Femur (tissue), 1 donor: ENCODE measurements around the gene ABCA4.

Experiments used
- DNase-seq: peaks from one replicate; pipeline ENCODE4 v3.0.0-alpha.2; 2017

ABCA4 gene

DNA sequence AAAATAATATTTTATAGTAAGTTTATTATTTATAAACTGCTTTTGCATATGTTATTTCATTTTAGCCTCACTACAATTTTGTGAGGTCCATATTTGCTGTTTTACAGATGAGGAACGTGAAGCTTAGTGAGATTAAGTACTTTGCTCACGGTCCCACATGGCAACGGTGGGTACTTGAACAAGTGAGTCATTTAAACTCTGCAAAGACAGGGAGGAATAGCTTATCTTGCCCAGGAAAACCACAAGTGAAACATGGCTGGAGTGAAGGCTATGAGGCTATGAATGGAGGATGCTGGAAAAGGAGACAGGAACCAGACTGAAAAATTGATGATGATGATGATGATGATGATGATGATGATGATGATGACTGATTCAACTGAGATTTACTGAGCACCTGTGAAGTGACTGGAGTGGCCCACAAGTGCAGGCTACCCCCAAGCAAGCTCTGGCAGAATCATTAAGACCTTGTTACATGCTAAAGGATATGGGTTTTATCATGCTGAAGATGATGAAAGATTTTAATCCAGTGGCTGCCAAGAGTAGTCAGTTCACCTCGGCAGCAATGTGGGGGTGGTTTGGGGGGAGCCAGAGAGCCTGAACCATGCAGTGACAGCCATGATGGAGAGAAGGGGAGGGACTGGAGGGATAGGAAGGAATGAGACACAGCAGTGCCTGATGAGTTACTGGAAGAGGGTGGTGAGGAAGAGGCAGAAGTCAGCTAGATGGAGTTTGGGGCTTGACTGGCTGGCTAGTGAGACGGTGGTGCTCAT is 1.4 kb upstream of the ABCA4 start:
- no peak for DNase-seq

DNA sequence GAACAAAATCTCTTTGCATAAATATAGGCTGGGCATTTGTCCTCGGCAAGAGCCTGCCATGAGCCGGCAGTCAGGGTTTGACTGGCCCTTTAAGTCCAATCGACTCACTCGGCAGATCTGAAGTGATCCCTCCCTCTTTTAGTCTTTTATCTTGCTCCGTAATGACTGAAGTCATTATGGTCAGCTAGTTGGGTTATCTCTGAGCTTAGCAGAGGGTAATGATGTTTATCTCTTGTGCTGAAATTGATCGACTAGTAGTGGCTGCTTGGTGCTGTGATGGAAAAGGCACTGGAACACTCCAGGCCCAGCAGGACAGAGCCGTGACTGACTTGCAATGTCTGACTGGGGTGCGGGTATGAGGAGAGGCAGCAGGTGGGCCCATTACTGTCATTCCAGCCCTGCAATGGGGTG is 468 bp upstream of the ABCA4 start:
- DNase-seq, result no peak

DNA sequence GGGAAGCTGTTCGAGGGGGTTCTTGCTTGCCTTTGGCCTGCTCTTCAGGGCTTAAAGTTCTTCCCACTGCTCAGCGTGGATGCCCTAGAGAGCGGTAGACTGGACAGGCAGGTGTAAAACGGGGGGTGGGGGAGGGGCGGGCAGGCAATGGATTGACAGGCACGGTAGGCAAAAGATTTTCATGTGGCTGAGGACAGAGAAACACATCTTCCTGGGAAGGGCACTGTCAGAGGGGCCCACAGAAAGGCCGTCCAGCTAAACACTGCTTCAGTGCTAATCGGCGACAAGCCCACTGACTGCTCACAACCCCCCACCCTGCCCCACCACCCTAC is 412 bp downstream of the ABCA4 start:
- no peak for DNase-seq

DNA sequence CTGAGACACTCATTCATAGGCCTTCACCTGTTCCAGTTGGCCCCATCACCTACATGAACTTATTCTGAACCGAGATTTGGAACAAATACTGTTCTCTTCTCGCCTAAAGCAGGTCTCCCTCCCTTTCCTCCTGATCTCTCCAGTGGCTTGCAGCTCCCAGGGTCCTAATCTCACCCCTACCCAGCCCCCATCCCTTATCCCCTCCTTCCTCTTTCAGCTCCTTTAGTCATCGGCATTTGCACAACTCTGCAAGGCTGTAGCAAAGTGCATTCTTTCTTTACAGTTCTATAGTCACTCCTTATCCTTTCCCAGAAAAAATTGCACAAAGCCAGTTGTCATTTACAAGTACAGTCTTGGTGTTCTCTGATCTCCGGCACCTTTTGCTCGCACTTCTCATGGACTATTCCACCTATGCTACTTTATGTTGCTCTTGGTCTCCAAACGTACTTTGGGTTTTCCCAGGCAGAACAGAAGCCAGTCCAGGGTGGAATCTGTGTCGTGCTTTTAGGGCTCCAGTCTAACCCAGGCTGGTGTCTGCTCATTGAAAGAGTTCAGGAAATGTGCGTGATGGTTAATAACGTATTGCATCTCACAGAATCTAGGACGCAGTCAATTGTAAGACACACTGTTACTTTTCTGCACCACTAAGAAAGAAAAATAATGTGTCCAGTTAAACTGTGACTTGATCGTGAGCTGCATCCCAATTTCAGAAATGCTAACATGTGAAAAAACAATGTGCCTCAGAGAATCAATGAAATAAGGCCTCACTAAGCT is 965 bp downstream of the ABCA4 start:
- DNase-seq, result no peak

DNA sequence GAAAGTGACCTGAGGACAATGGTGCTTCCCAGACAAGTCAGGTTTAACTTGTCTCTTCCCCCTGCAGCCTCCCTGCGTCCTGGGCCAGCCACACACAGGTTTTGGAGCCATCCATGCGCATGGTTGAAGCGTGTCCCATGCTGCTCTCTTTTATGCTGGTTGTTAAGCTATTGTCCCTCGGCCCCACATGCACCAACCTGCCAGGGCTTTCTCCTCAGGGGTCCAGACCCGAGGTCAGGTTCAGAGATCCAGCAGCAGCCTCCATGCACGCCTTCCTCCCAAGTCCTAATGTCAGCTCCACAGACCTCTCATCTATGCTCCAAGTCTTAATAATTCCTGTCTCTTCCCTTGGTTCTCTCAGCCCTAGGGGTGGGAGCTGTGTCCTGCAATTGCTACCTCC is 1.6 kb downstream of the ABCA4 start:
- DNase-seq, result no peak

DNA sequence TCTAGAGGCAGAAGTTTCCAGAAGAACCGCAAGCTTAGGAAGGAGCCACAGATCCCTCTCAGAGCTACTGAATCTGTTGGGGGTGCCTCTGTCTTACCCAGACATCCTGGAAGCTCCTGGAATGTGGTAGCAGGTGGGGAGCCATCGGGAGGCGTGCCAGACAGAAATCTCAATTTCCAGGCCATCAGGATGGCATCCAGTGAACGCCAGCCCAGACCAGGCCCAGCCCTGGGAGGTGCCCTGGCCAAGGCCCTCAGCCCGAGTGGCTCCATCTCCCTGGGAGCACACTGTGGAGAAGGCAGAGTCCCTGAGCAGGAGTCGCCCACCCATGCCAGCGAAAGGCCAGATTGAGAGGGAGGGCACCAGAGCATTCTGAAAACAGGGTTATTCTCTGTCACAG is 2.5 kb downstream of the ABCA4 start:
- no peak for DNase-seq

DNA sequence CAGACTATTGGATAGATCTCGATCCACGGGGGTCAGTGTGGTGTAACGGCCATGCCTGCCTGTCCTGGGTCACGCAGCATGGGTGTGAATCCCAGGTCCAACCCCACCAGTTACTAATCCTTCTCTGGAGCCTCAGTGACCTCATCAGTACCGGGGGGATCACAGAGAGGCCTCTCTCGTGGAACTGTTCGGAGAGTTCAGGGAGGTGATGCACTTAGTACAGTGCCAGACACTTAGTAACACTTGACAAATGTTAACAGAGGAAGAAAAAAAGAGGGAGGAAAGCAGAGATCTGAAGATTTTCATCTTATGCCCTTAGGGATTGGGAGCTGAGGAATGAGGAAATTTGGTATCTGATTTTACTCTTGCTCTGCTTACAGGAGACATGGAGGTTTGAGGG is 2.9 kb downstream of the ABCA4 start:
- no peak for DNase-seq

DNA sequence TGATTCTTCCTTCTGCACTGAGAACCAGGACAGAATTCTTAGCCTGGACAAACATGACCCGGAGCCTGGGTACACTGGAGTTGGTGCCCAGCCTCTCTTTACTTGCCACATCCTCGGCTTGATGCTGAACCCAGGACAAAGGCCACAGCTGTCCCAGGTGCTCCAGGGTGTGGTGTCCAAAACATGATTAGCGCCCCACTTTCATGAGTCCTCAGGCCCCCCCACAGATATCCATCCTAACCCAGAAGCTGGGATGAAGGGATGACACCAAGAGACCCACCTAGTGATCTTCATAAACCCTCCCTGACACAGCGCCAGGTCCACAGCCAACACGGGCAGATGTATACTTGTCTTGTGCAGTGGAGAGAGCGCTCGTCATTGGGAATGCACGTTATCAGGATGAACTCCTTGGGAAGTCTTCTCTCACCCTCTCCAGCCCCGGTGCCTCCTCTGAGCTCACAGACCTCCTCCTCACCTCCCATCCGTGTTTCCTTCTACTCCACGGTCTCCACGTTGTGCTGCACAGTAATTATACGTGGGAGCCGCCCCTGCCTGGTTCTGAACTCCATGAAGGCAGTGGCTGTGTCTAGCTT is 3.6 kb downstream of the ABCA4 start:
- DNase-seq, result no peak

DNA sequence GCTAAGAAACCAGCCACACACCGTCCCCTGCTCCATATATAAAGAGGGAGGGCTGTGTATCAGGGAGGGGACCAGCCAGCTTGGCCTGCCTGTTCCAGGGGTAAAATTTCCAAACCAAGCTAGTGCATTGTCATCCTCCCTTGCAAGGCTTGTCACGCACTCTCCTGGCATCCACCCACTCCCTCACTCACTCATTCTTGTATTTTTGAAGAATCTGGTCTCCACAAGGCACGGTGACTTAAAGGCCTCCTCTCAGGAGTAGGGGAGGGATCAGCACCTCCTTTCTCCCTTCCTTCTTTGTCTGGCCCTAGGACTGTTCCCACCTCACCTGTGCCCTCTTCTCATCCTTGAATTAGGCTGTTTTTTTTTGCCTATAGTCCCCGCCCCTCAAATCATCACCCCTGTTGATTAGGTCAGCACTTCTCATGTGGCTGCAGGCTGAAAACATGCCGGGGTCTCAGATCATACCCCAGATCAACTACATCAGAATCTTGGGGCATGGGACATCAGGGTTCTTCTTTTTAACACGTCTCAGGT is 5.0 kb downstream of the ABCA4 start:
- DNase-seq, result no peak

DNA sequence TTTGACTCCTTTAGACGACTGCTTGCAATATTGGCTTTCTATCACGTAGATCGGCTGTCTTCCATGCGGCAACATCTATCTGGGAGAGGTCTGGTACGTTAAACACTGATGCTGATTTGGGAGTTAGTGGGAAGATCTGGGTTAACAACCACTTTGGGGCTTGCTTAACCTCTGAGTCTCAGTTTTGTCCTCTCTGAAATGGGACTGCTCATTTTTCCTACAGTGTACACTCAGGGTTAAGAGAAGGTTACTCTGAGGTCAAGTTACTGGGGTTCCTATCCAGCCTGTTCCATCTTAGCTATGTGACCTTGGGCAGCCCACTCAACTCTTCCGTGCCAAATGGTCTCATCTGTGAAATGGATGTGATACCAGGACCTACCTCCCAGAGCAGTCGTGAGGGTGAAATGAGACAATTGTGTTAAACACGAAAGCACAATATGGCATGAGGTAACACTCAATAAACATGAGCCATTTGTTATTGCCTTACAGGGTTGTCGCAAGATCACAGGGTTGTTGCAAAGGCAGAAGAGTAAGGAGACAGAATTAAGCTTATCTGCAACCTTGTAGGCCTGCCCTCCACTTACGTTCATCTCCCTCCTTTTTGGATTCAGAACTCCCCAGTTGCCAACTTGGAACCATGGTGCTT is 5.6 kb downstream of the ABCA4 start:
- no peak for DNase-seq

DNA sequence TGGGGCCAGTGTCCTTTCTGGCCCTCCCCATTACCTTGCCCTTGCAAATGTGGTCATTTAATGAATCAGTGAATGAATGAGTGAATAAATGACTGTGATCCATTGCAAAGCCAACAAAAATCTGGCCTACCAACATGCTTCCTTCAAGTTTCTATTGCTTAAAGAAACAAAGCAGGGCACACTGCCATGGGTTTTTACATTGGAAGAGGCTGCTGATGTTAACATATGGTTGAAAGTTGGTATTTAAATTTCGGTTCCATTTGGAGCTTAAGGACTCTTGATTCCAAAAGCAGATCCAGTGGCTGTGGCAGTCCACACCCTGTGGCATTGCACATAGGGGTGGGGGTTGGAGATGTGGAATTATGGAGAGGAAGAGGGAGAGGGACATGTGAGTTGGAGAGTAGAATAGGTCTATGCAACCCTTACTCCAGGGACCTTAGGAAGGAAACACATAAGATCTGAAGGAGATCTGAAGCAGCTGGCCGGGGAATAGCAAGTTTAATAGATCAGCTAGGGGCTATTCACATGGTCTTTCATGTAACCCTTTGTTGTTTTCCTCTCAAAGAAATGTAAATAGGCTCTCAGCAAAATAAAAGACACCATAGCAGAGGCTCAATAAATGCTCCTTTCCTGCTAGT is 7.2 kb downstream of the ABCA4 start:
- no peak for DNase-seq

DNA sequence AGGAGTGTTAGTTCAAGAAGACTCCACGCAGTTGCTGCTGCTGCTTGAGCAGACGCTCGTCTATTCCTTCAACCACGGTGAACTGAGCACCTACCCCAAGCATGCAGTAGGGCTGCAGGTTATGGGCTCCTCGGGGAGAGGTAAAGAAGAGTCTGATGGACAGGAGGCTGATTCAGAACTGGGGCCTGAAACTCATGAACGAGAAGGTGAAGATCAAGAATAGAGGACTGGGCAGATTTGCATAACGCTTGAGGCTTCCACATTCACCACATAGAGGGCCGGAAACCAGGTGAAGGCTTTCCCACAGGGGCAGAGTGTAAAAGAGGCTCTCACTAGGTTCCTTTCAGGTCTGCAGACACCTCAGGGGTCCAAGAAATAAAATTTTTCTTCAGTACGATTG is 9.1 kb downstream of the ABCA4 start:
- no peak for DNase-seq

DNA sequence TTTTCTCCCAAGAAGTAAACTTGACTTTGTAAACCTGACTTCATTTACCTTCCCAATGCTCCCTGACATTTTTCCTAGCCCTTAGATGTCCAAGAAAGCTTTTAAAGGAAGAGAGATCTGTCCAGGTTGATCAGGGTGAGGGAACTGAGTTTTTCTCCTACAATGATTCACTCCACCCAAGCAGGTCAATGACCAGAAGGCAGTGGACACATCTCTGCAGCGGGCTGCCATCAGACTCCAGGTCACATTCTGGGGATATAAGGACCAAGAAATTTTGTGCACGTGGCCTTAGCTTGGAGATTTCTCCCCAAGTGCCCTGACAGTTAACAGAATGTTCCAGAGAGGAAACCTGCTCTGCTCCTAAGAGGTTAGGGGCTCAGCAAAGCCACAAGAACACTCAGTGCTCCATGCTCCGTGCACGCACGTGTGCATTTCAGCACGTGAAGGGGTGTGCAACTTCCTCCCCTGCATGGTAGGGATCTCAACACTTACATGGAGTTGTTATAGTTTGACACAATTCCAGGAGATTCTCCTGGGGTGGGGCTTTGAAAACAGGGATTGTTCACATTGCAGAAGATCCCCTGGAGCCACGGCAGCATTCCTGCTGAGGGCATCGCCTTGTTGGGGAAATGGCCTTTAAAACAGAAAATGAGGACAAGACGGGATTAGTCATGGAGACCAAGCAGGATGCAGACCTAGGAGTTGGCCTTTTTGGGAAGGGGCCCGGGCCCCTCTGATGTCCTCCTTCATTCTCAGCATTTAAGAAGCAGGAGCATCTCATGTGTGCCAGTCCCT is 9.8 kb downstream of the ABCA4 start:
- DNase-seq, result no peak

DNA sequence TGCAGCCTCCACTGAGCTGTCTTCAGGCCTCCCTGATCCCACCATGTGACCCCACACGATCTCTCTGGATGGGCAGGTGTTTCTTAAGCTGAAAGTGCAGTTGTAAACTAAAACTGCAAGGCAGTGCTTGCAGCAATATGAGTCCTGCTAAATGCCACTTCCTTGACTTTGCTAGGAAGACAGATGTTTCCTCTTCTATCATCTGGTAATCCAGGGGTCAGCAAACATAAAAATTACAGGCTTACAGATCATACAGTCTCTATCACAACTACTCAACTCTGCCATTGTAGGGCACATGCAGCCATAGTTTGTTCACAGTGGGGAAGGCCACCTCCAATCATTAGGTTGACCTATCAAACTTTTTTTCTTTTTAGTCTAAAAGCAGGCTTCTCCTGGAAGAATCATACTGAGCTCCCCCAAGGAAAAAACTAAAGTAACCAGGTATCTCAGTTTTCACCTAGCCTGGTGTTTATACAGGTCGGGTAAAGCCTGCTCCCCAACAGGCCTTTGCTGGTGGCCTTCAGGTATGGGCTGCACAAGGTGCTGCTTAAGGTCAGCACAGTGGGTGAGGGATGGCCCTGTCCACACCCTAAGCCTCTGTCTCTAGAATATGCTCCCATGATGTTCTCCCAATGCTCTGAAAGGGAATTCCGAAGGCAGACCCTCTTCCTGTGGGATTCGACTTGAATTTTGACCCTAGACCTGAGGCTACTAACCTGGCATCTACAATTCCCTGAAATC is 10.8 kb downstream of the ABCA4 start:
- no peak for DNase-seq

DNA sequence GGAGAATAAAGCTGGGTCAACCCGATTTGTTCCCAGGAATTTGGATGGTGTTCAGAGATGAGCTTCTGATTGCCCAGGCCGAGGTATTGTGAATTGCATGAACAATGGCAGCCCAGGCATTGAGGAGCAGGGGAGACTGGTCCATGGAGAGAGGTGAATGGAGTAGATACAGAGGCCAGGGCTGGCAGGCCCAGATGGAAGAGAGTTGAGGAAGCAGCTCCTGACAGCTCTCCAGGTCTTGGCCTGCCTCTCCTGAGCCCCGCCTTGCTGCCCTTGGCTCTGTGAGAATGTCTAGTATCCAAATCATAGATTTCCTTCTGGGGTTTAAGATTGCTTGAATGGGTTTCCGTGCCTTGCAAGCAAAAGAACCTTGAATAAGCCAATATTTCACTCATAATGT is 11.5 kb downstream of the ABCA4 start:
- DNase-seq, result no peak

DNA sequence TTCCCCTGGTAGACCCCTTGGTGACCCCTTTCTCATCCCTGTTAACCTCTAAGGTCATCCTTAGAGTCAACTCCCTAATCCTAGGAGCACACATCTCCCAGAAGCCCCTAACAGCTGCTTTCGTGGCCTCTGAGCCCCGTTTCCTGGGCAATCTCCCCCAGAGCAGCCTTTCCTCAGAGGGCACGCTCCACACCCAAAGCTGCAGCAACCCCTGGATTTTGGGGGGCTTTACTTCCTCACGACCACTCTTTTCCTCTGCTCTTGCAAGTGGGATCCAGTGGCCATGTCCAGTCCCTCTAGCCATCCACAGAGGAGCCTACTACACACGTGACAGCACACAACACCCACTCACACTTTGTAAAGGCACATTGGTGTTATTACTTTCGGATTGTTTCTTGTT is 13.8 kb downstream of the ABCA4 start:
- DNase-seq, result no peak

DNA sequence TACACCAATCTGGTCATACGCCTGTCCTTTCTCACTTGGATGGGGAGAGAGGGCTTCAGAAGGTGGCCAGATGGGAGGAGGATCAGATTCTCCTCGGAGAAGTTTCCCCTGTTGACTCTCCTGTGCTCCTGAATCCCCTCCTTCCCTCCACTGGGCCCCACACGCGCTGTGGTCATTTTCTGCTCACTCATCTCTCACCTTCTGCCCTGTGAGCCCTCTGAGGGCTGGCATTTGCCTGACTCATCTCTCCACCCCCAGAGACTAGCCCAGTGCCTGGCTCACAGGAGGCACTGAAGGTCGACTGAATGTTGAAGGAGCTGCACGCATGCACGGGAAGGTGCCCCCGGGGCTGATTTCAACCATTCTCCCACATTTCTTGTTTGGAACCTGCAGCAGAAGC is 14.2 kb downstream of the ABCA4 start:
- no peak for DNase-seq

DNA sequence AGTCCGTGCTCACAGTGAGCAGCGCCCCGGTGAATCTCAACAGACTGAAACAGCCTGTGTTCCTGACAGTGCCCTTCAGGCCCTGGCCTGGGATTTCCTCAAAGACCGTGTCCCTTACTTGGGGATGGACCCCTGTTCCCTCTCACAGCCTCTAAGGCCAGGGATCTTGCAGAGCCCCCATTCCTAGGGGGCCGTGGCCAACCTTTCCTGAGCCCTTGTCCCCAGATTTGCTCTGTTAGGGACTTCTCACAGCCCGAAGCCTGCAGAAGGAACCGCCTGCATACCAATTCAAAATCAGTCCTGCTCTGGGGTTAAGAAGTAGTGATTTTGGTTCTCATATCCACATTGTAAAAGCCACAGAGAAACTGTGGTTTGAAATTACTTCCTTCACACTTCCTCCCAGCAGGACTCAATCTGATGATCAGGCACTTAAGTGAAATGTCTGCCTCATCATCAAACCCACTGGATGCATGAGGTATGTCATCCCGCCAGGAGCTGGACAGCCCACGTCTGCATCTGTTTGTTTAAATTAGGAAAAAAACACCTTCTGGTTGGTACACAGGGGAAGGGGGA is 14.9 kb downstream of the ABCA4 start:
- DNase-seq, result no peak

DNA sequence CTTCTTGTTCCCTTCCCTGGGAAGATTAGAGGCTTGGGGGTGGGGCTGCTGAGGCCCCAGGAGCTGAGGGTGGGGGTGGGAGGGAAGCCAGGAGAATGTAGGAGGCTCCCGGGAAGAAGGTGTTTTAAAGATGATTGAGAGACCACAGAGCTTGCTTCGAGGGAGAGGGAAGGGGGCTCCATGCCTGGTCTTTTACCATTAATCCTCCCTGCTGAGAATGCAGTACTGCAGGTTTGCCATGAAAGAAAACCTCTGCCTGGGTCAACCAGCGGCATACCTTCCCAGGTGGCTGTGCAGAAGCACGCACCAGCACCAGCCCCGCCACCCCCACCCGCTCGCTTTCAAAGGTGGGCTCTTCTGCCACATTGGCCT is 15.4 kb downstream of the ABCA4 start:
- no peak for DNase-seq

DNA sequence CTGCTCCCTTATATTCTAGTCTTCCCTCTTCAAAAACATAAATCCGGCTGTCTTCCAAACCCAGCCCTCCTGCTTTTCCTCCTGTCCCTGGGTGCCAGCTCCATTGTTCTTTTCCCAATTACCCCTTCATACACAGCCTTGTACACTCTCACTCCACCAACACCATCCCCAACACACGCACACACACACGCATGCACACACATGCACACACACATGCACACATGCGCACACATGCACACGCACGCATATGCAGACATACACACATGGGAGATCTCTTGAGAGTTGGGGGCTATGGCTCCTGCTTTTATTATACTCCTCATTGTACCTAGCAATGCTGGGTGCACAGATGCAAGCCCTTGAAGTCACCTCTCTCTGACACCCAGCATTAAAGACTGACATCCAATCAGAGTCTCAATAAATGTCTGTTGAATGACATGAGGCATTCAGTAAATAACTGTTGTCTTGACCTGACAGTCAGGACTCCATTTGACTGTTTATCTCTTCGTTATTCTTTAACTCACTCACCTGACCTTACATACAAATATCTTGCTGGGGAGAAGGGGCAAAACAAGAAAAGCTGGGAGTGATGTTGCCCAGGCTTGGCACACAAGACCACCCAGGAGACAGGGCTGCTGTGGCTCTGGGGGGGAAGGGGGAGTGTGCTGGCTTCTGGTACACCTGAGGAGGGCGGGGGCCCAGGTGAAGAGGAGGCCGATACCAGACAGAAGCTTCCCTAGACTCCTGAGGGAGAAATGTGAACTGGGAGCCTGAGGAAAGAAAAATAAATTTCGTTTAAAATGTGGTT is 16.0 kb downstream of the ABCA4 start:
- no peak for DNase-seq
